Subcutaneous adipose tissue (tissue), 4 donors: ENCODE data around the gene CDH4. TPM values are rescaled to one million over a fixed set of nuclear protein-coding genes. Genes with fewer than 3 reads are reported as not detected.

ENCODE experiments used
- CTCF ChIP-seq: fragments of 450-650 bp; IDR thresholded peaks from one replicate; pipeline ENCODE4 v1.5.1; 2016; ENCODE audit warnings: low read depth, mild to moderate bottlenecking, control low read depth, antibody characterized with exemption, moderate library complexity
- total RNA-seq, 4 donors: library from RNA; depleted of rRNA; stranded (reverse); fragments of >200 nt; gene quantifications; one replicate each; pipeline ENCODE4 v1.1.0, GENCODE V29; 2016

Gene CDH4
- total RNA-seq, 4 donors from 2014 or later: not detected

- no peak for TF ChIP-seq CTCF
Observed at GRCh38 chr20:61292391-61292790, 40.3 kb downstream of the CDH4 start.

- TF ChIP-seq CTCF: no peak
Observed at GRCh38 chr20:61292821-61293612, 41.0 kb downstream of the CDH4 start.

GRCh38 chr20:61293951-61294350 is 41.9 kb downstream of the CDH4 start:
- no peak for TF ChIP-seq CTCF

- no peak for TF ChIP-seq CTCF
Observed at GRCh38 chr20:61295249-61295648, 43.2 kb downstream of the CDH4 start.

GRCh38 chr20:61295682-61296628 is 43.9 kb downstream of the CDH4 start:
- no peak for TF ChIP-seq CTCF

GRCh38 chr20:61296629-61297019 is 44.6 kb downstream of the CDH4 start:
- TF ChIP-seq CTCF: no peak

GRCh38 chr20:61297491-61297890 is 45.4 kb downstream of the CDH4 start:
- TF ChIP-seq CTCF: no peak
